Activated CD4-positive, alpha-beta T cell treated with anti-CD3 and anti-CD28 coated beads, Interleukin-2, amount 50 U/mL, for 24 hours (primary cell): Measurements from ENCODE around the gene TLE4.
"Not testable (repeated sequence)": the region's sequence is repeated elsewhere in the genome, so short reads cannot be mapped to it uniquely, and the experiment has no call there.

ENCODE experiments used
- DNase-seq, 2 donors: peaks; one replicate each; pipeline ENCODE4 v3.0.0-alpha.2; 2020; ENCODE audit warnings: low read depth in 1 of 2, low spot score in 1 of 2

TLE4 gene

GRCh38 chr9:79571309-79572031, at the start of gene TLE4:
TSS of gene TLE4 (plus strand) at chr9:79571965. CDS start at chr9:79572791, 826 bp downstream.
- peak; percentile 94 to 100 for DNase-seq

GRCh38 chr9:79522793-79523192, 49.0 kb upstream of the TLE4 start:
- no peak for DNase-seq

- DNase-seq: no peak
These were observed 47.5 kb upstream of the TLE4 start for GRCh38 chr9:79524266-79524665.

- no peak for DNase-seq
These were observed 45.6 kb upstream of the TLE4 start for GRCh38 chr9:79526149-79526672.

- no peak for DNase-seq
These were observed 36.2 kb upstream of the TLE4 start for GRCh38 chr9:79535534-79535933.

GRCh38 chr9:79537838-79538237, 33.9 kb upstream of the TLE4 start:
- DNase-seq: no peak

GRCh38 chr9:79542735-79543620, 28.8 kb upstream of the TLE4 start:
- DNase-seq: no peak

GRCh38 chr9:79544375-79544774, 27.4 kb upstream of the TLE4 start:
- DNase-seq: not testable (repeated sequence)

- DNase-seq: no peak
These were observed 20.2 kb upstream of the TLE4 start for GRCh38 chr9:79551586-79551985.

GRCh38 chr9:79551994-79552393, 19.8 kb upstream of the TLE4 start:
- DNase-seq: no peak

GRCh38 chr9:79555474-79556089, 16.2 kb upstream of the TLE4 start:
- no peak for DNase-seq

GRCh38 chr9:79559495-79560181, 12.1 kb upstream of the TLE4 start:
- no peak for DNase-seq

GRCh38 chr9:79562749-79563386, 8.9 kb upstream of the TLE4 start:
- DNase-seq: no peak

GRCh38 chr9:79564105-79564504, 7.7 kb upstream of the TLE4 start:
- no peak for DNase-seq

GRCh38 chr9:79565245-79565644, 6.5 kb upstream of the TLE4 start:
- DNase-seq: no peak

GRCh38 chr9:79567671-79568098, 4.1 kb upstream of the TLE4 start:
- no peak for DNase-seq

- DNase-seq: no peak
These were observed 3.2 kb upstream of the TLE4 start for GRCh38 chr9:79568337-79569101.

GRCh38 chr9:79569814-79570447, 1.8 kb upstream of the TLE4 start:
- no peak for DNase-seq
